Measurements from ENCODE around the gene ANKS1B.

GRCh38 chr12:99042226-99042625 lies 942.5 kb downstream of the ANKS1B start:
- TF ChIP-seq, protein P1, sequence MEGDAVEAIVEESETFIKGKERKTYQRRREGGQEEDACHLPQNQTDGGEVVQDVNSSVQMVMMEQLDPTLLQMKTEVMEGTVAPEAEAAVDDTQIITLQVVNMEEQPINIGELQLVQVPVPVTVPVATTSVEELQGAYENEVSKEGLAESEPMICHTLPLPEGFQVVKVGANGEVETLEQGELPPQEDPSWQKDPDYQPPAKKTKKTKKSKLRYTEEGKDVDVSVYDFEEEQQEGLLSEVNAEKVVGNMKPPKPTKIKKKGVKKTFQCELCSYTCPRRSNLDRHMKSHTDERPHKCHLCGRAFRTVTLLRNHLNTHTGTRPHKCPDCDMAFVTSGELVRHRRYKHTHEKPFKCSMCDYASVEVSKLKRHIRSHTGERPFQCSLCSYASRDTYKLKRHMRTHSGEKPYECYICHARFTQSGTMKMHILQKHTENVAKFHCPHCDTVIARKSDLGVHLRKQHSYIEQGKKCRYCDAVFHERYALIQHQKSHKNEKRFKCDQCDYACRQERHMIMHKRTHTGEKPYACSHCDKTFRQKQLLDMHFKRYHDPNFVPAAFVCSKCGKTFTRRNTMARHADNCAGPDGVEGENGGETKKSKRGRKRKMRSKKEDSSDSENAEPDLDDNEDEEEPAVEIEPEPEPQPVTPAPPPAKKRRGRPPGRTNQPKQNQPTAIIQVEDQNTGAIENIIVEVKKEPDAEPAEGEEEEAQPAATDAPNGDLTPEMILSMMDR (IDR thresholded peaks at IDR 0.05): no peak
- no peak for TF ChIP-seq POLR2A (IDR thresholded peaks at IDR 0.05)

Data from thyroid gland (tissue), 4 donors.